ENCODE data around the gene CXorf51A. TPM values are rescaled to one million over a fixed set of nuclear protein-coding genes. Genes with fewer than 3 reads are reported as not detected.
"Not testable (repeated sequence)": the region's sequence is repeated elsewhere in the genome, so short reads cannot be mapped to it uniquely, and the experiment has no call there.

The CXorf51A gene
- polyA plus RNA-seq (2012; ENCODE audit: insufficient read length, low read depth) = not detected

GRCh38 chrX:146814644-146815043, at the start of gene CXorf51A:
Gene CXorf51A, minus strand, starts transcription at chrX:146814744. Its CDS starts 21 bp downstream, at chrX:146814723.
- TF ChIP-seq TAF1 (IDR thresholded peaks at IDR 0.05; ENCODE audit: borderline replicate concordance, insufficient read depth, low read length); POLR2AphosphoS5 (IDR thresholded peaks at IDR 0.05; ENCODE audit: low read depth, low read length); SIN3A (IDR thresholded peaks at IDR 0.05; ENCODE audit: borderline replicate concordance, insufficient read depth, low read length): not testable (repeated sequence)

GRCh38 chrX:146863566-146863965, 49.0 kb upstream of the CXorf51A start:
- TF ChIP-seq TAF1 (IDR thresholded peaks at IDR 0.05; ENCODE audit: borderline replicate concordance, insufficient read depth, low read length) (no peak), REST (IDR thresholded peaks at IDR 0.05; ENCODE audit: insufficient read depth in 1 of 2, low read depth in 2 of 2, low read length in 2 of 2) (no peak), SIN3A (IDR thresholded peaks at IDR 0.05; ENCODE audit: borderline replicate concordance, insufficient read depth, low read length) (no peak), FOXP2 (optimal IDR thresholded peaks at IDR 0.05; ENCODE audit: borderline replicate concordance, extremely low read depth, extremely low read length, insufficient read depth) (no peak), POLR2AphosphoS5 (IDR thresholded peaks at IDR 0.05; ENCODE audit: low read depth, low read length) (no peak)

- TF ChIP-seq POLR2AphosphoS5 (IDR thresholded peaks at IDR 0.05; ENCODE audit: low read depth, low read length) = no peak
Observed at GRCh38 chrX:146854281-146854680, 39.7 kb upstream of the CXorf51A start.

- TF ChIP-seq TAF1 (IDR thresholded peaks at IDR 0.05; ENCODE audit: borderline replicate concordance, insufficient read depth, low read length) (no peak), FOXP2 (optimal IDR thresholded peaks at IDR 0.05; ENCODE audit: borderline replicate concordance, extremely low read depth, extremely low read length, insufficient read depth) (no peak), SIN3A (IDR thresholded peaks at IDR 0.05; ENCODE audit: borderline replicate concordance, insufficient read depth, low read length) (no peak), REST (IDR thresholded peaks at IDR 0.05; ENCODE audit: insufficient read depth in 1 of 2, low read depth in 2 of 2, low read length in 2 of 2) (no peak), POLR2AphosphoS5 (IDR thresholded peaks at IDR 0.05; ENCODE audit: low read depth, low read length) (no peak)
Observed at GRCh38 chrX:146831994-146832393, 17.4 kb upstream of the CXorf51A start.

- TF ChIP-seq TAF1 (IDR thresholded peaks at IDR 0.05; ENCODE audit: borderline replicate concordance, insufficient read depth, low read length); REST (IDR thresholded peaks at IDR 0.05; ENCODE audit: insufficient read depth in 1 of 2, low read depth in 2 of 2, low read length in 2 of 2); FOXP2 (optimal IDR thresholded peaks at IDR 0.05; ENCODE audit: borderline replicate concordance, extremely low read depth, extremely low read length, insufficient read depth): not testable (repeated sequence)
Observed at GRCh38 chrX:146809471-146809870, 5.1 kb downstream of the CXorf51A start, which contains the start of gene CXorf51B. Gene CXorf51B, plus strand, starts transcription at chrX:146809771. Its CDS starts 21 bp downstream, at chrX:146809792.
